Activated CD8-positive, alpha-beta memory T cell treated with anti-CD3 and anti-CD28 coated beads for 48 hours (primary cell): ENCODE results near the gene SMIM29.

Experiments
- DNase-seq, 3 experiments: peaks; one replicate each; pipeline ENCODE4 v3.0.0-alpha.2; 2020; ENCODE audit warnings: low read depth in 2 of 3, low spot score in 2 of 3

Gene SMIM29

GRCh38 chr6:34226731-34227586 lies 21.8 kb downstream of the SMIM29 start:
- DNase-seq, result no peak

GRCh38 chr6:34226066-34226465 lies 22.7 kb downstream of the SMIM29 start:
- no peak for DNase-seq

- DNase-seq, result no peak
Observed at GRCh38 chr6:34225551-34225950, 23.3 kb downstream of the SMIM29 start.

- peak; percentile 75 to 92 (median 77) for DNase-seq
Observed at GRCh38 chr6:34223956-34224940, 24.6 kb downstream of the SMIM29 start.

GRCh38 chr6:34223381-34223955 lies 25.3 kb downstream of the SMIM29 start:
- no peak for DNase-seq

GRCh38 chr6:34218691-34219090 lies 30.1 kb downstream of the SMIM29 start:
- DNase-seq, result no peak

GRCh38 chr6:34213772-34214171 lies 35.0 kb downstream of the SMIM29 start:
- no peak for DNase-seq

- no peak for DNase-seq
Observed at GRCh38 chr6:34207695-34208443, 40.9 kb downstream of the SMIM29 start.

GRCh38 chr6:34206726-34207125 lies 42.1 kb downstream of the SMIM29 start:
- DNase-seq, result no peak

GRCh38 chr6:34205916-34206315 lies 42.9 kb downstream of the SMIM29 start:
- DNase-seq, result no peak

GRCh38 chr6:34205466-34205865 lies 43.3 kb downstream of the SMIM29 start:
- no peak for DNase-seq

- DNase-seq, result no peak
Observed at GRCh38 chr6:34204693-34205092, 44.1 kb downstream of the SMIM29 start.

- no peak for DNase-seq
Observed at GRCh38 chr6:34202329-34203201, 46.2 kb downstream of the SMIM29 start.

GRCh38 chr6:34201455-34202107 lies 47.2 kb downstream of the SMIM29 start:
- no peak for DNase-seq

GRCh38 chr6:34200340-34200971 lies 48.4 kb downstream of the SMIM29 start:
- no peak for DNase-seq

GRCh38 chr6:34196833-34197195 lies 52.0 kb downstream of the SMIM29 start:
- no peak for DNase-seq
